NCI-H1105 treated with DMSO at 0.1 percent for 48 hours (cell line): ENCODE data around the gene FRMD5.

Experiments used
- DNase-seq: peaks from one replicate; lab custom pipeline; 2025; lab: John Stamatoyannopoulos, UW

The FRMD5 gene

GRCh38 chr15:44160796-44161195, 34.3 kb downstream of the FRMD5 start:
- DNase-seq: no peak

DNA sequence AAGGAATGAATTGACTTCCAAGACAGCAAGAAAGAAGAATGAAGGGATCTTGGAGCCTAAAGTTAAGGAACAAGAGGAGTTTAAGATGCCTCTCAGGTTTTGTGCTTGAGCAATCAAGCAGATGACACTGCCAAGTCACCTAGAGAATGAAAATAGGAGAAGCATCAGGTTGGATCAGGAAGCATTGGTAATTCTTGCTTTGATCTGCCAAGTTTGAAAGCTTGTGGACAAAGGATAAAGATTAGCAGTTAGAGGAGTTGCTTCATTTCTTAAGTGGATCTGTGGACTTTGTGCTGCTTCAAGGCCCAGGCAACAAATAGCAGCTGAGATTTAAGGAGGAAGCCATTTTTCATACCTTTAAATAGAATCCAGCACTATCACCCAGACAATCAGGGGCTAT, 35.6 kb downstream of the FRMD5 start:
- no peak for DNase-seq

GRCh38 chr15:44158111-44158510, 37.0 kb downstream of the FRMD5 start:
- no peak for DNase-seq

DNA sequence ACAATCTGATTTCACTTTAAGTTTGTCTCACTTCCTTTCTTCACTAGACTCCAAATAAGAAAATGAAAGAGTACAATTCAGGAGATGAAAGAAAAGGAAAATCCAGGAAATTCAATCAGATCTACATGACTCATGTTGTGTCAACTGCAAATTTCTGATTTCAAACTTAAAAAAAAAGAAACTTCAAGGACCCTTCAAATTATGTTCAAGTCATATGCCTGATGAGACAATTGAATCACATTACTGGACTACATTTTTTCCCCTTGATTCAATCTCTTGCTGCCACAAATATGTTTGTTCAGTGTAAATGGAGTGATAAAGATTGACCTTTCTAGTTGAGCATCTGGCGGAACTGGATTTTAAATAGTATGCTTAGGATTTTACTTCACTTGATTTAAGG, 37.4 kb downstream of the FRMD5 start:
- no peak for DNase-seq

GRCh38 chr15:44153352-44153751, 41.7 kb downstream of the FRMD5 start:
- no peak for DNase-seq

DNA sequence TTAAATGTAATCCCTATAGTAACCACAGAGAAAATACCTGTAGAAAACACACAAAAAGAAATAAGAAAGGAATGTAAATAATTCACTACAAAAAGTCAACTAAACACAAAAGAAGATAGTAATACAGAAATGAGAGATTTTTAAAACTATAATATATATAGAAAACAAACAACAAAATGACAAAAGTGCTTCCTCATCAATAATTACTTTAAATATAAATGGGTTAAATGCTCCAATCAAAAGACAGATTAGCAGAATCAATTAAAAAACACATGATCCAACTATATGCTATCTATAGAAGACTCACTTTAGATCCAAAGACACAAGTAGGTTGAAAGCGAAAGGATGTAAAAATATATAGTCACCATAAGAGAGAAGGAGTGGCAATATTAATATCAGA, 45.8 kb downstream of the FRMD5 start:
- DNase-seq: no peak

GRCh38 chr15:44148580-44148979, 46.5 kb downstream of the FRMD5 start:
- DNase-seq: no peak

DNA sequence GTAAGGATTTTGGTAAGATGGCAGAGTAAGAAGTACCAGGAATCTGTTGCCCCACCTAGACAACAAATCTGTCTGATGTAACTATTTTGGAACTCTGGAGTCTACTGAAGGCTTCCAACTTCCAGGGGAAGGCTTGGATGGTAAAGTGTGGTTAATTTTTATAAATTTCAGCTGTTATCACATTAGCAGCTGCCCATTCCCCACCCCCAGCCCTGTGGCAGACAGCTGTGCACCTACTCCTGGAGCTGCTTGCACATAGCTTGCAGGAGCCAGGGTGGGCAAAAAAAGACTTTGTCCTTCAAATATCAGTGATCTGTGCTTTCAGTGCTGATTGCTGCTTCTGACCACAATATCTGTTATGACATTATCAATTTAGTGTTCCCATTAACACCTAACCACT, 47.4 kb downstream of the FRMD5 start:
- DNase-seq: no peak

GRCh38 chr15:44145495-44145894, 49.6 kb downstream of the FRMD5 start:
- DNase-seq: no peak

- no peak for DNase-seq
Measured at GRCh38 chr15:44144992-44145391, 50.1 kb downstream of the FRMD5 start.

GRCh38 chr15:44144184-44144583, 50.9 kb downstream of the FRMD5 start:
- no peak for DNase-seq

- DNase-seq: no peak
Measured at GRCh38 chr15:44137750-44138149, 57.3 kb downstream of the FRMD5 start.

GRCh38 chr15:44136991-44137477, 58.0 kb downstream of the FRMD5 start:
- DNase-seq: no peak

DNA sequence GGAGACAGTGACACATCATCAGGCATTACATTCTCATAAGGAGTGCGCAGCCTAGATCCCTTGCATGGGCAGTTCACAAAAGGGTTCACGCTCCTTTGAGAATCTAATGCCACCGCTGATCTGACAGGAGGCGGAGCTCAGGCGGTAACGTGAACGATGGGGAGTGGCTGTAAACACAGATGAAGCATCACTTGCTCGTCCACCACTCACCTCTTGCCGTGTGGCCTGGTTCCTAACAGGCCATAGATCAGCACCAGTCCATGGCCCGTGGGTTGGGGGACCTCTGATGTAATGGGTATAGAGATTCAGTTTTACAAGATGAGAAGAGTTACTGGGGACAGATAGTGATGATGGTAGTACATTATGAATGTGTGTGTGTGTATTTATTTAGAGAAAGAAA, 63.0 kb downstream of the FRMD5 start:
- no peak for DNase-seq

DNA sequence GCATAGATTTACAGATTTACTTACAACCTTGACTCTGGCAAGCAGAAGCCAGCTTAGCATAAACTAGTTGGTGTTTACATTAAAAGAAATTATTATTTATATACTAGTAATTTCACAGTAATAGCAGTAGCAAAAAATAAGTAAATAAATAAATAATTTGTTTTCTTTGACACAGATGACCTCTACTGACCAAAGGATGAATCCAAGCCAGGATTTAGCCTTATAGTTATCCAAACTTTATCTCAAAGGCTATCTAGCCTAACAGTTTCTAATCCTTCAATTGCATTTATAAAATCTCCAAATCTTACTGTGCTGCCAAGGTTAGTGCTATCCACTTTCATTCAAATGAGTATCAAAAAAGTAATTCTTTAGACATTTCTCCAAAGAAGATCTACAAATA, 64.3 kb downstream of the FRMD5 start:
- DNase-seq: no peak

DNA sequence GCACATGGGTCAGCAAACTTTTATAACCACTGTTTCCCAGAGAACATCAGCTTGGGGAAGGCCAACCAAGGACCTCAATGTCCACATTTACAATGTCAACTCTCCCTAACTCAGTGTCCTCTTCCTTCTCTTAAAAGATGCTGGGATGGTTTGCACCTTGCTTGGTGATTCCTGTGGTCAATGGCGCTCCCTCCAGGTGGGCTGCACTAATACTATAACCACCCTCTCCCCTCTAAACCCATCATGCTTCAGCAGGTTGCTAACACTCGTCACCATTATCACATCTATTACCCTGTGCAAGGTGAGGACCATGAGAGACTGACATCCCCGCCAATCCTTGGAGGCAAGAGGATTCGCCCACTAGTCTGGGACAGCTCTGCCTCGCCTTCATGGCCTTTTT, 65.2 kb downstream of the FRMD5 start:
- no peak for DNase-seq

GRCh38 chr15:44128443-44128842, 66.6 kb downstream of the FRMD5 start:
- no peak for DNase-seq

GRCh38 chr15:44125879-44126278, 69.2 kb downstream of the FRMD5 start:
- no peak for DNase-seq

- DNase-seq: no peak
Measured at GRCh38 chr15:44102675-44103254, 92.3 kb downstream of the FRMD5 start.

- no peak for DNase-seq
Measured at GRCh38 chr15:44101944-44102343, 93.1 kb downstream of the FRMD5 start.

GRCh38 chr15:44101286-44101685, 93.8 kb downstream of the FRMD5 start:
- no peak for DNase-seq

GRCh38 chr15:44099671-44100070, 95.4 kb downstream of the FRMD5 start:
- DNase-seq: no peak

- no peak for DNase-seq
Measured at GRCh38 chr15:44097552-44097951, 97.5 kb downstream of the FRMD5 start.

DNA sequence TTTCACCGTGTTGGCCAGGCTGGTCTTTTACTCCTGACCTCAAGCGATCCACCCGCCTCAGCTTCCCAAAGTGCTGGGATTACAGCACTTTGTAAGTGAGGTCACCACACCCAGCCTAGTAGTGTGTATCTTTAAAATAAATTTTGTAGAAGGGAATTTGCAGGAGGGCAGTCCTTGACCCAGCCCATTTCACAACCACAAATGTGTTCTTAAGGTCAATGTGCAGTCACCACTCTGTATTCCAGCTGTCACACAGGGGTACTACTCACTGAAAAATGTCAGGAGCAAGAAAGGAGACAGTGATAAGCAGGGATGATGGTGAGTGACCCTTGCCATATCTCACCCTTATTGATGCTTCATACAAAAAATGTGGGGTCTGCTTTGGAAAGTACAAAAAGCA, 98.5 kb downstream of the FRMD5 start:
- DNase-seq: no peak

GRCh38 chr15:44094781-44095180, 100.3 kb downstream of the FRMD5 start:
- no peak for DNase-seq
